Skeletal muscle satellite cell (primary cell): ENCODE data around the gene THRAP3.

Experiments used
- H3K27me3 ChIP-seq: 2 replicates; pipeline ENCODE4 v1.7.0; 2013; ENCODE audit warnings: low read length; ENCODE audit not compliant: control insufficient read depth, insufficient read depth
- H3K36me3 ChIP-seq: 2 replicates; pipeline ENCODE4 v1.7.0; 2013; ENCODE audit warnings: mild to moderate bottlenecking, control low read depth, low read length; ENCODE audit not compliant: insufficient read depth
- H3K4me1 ChIP-seq: 2 replicates; pipeline ENCODE4 v1.7.0; 2013; ENCODE audit warnings: low read length; ENCODE audit not compliant: control insufficient read depth, insufficient read depth
- H3K4me2 ChIP-seq: 2 replicates; pipeline ENCODE4 v1.7.0; 2013; ENCODE audit warnings: mild to moderate bottlenecking, low read length
- H3K4me3 ChIP-seq: 2 replicates; pipeline ENCODE4 v1.7.0; 2013; ENCODE audit warnings: low read length
- H3K9ac ChIP-seq: 2 replicates; pipeline ENCODE4 v1.7.0; 2013; ENCODE audit warnings: mild to moderate bottlenecking, low read depth, low read length, moderate library complexity
- H3K9me3 ChIP-seq: replicated peaks from 2 replicates; pipeline ENCODE4 v1.7.0; 2013; ENCODE audit warnings: mild to moderate bottlenecking, control low read depth, low read length

THRAP3 gene

DNA sequence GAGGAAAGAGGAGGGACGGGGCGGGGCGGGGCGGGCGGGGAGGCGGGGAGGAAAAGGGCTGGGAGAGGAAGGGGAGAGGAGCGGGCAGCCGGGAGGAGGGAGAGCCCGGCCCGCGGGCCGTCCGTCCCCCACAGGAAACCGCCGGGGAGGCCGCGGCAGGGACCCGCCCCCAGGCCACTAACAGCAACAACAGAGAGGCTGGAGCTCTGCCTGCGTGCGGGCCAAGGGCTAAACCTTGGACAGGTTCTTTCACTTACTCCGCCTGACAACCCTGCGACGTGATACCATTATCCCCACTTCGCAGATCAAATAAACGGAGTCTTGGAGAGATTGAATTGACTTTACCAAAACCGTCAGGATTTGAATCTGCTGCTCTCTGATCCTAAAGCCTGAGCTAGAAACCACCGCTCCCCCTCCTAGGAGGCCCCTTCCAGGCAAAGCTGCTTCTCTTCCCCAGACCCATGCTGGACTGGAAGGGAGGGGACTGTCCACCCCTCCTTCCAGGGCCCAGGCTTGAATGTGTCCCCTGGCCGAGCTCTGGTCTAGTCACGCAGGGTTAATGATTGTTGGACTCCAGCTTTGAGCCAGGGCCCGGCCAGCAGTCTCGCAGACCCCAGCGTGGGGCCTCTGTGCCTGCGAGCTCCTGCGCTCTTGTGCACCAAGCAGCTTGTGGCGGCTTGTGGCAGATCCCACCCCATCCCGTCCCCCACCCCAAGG lies 99.6 kb downstream of the THRAP3 start, which contains the start of gene EVA1B:
Gene EVA1B (minus strand): TSS at position 10 of the 717 bp plus-strand sequence. CDS start 608 bp downstream, outside the sequence.
- H3K9ac ChIP-seq: peak within 1 kb of the TSS; percentile 88
- H3K4me2 ChIP-seq: peak within 1 kb of the TSS; percentile 94
- no peaks in the 10 kb centered on the region for H3K27me3 ChIP-seq
- H3K9me3 ChIP-seq: no peaks in the 10 kb centered on the region
- peak within 1 kb of the TSS; percentile 90 for H3K4me3 ChIP-seq
- peaks cover 26% of the 10 kb centered on the region for H3K4me1 ChIP-seq
- peaks cover 15% of the 10 kb centered on the region for H3K36me3 ChIP-seq

DNA sequence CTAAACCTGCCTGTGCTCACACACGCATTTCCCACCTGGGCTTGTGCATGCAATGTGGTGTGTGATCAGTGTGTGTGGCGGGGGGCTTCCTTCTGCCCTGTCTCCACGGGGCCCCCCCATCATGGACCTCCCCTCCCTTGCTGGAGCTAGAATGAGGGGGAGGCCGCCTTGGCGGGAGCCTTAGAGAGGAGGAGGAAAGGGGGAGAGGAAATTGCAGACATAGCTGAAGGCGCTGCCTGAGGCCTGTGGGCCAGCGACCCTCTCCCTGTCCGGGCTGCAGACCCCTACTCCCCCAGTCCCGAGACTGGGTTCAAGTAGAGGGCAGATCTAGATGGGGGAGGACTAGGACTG lies 100.1 kb downstream of the THRAP3 start:
- H3K4me2 ChIP-seq: no peak overlapping the region
- no peak overlapping the region for H3K9ac ChIP-seq
- peaks cover 26% of the 10 kb centered on the region for H3K4me1 ChIP-seq
- H3K27me3 ChIP-seq: no peaks in the 10 kb centered on the region
- H3K9me3 ChIP-seq: no peaks in the 10 kb centered on the region
- H3K4me3 ChIP-seq: no peak overlapping the region
- H3K36me3 ChIP-seq: peaks cover 15% of the 10 kb centered on the region

DNA sequence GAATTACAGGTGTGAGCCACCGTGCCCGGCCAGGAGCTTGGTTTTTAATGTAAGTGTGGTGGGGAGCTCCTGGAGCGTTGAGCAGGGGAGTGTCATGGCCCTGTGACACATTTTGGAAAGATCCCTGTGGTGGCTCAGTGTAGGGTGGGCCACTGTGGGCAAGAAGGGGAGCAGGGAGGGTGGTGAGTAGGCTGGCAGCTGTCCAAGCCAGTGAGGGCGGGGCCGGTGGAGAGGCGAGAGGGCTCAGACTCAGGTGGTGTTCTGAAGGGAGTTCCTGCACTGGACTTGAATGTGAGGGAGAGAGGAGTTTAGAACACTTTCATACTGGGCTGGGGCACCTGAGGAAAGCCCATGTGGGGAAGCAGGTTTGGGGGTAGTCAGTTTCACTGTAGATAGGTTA lies 102.3 kb downstream of the THRAP3 start:
- Histone ChIP-seq H3K4me2 (no peak overlapping the region), H3K27me3 (no peaks in the 10 kb centered on the region), H3K4me1 (peaks cover 15% of the 10 kb centered on the region), H3K36me3 (peaks cover 6% of the 10 kb centered on the region), H3K4me3 (no peak overlapping the region), H3K9ac (no peak overlapping the region), H3K9me3 (no peaks in the 10 kb centered on the region)

DNA sequence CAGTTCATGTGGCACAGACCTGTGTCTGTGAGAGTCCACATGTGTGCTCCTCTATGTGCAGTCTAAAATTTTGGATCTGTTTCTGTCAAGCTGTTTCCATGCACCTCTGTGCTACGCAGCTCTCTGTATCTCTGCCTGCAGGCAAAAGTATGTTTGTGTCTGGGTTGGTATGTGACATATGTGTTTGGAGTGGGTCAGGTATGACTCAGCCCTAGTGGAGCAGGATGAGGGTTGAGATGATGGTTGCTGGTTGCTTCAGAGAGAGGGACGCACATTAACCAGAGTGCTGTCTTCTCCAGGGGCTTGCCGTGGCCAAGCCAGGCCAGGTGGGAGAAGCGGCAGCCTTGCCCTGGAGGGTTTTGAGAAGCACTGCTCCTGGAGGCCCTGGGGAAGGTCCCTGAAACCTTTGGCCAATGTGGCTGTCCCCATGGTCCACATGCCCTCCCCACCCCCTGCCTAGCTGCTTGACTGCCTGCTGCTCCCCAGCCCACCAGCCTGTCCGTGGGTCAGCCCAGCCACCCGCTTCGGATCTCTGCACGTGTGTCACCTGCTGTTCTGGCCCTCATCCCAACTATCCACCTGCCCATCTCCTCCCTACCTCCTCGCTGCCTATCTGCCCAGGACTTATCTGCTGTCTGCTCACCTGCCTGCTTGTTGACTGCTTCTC lies 103.3 kb downstream of the THRAP3 start:
- Histone ChIP-seq H3K9me3 (no peaks in the 10 kb centered on the region), H3K9ac (no peak overlapping the region), H3K4me2 (no peak overlapping the region), H3K36me3 (no peaks in the 10 kb centered on the region), H3K27me3 (no peaks in the 10 kb centered on the region), H3K4me1 (peaks cover 5% of the 10 kb centered on the region), H3K4me3 (no peak overlapping the region)

DNA sequence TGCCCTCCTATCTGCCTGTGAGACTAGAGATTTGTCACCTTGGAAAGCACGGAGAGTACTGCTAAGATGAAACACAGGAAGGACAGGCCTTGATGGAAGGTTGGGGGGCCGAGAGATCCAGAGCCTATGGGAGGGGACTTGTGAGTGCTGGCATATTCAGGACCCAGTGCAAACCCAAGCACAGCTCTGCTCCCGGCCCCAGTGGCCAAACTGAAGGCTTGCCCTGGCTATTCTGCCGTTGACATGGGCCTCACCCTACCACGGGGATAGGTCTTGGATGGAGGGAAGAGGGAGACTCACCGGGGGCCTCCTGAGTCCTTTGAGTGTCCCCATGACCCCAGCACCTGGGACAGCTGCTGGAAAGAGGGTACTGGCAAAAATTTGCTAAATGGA lies 103.8 kb downstream of the THRAP3 start:
- H3K36me3 ChIP-seq: no peaks in the 10 kb centered on the region

DNA sequence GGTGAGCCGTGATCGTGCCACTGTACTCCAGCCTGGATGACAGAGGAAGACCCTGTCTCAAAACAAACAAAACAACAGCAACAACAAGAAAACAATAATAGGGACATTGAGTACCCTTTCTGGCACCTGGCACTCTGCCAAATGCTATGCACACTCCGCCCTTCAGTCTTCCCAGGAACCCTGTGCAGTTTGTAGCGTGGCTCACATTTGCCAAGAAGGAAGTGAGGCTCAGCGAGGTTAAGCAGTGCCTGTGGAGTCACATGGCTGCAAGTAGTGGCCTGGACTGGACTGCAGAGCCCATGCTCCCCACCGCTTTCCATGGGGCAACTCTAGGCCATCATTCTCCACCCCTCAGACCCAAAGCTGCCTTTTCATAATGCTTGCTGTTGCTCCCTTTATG lies 104.5 kb downstream of the THRAP3 start:
- Histone ChIP-seq H3K36me3 (no peaks in the 10 kb centered on the region), H3K27me3 (no peaks in the 10 kb centered on the region), H3K4me1 (peaks cover 4% of the 10 kb centered on the region), H3K9ac (no peak overlapping the region), H3K4me2 (no peak overlapping the region), H3K9me3 (no peaks in the 10 kb centered on the region), H3K4me3 (no peak overlapping the region)

More for the DNA sequence above, 103.8 kb downstream of the THRAP3 start:
- no peaks in the 10 kb centered on the region for H3K9me3 ChIP-seq
- no peak overlapping the region for H3K9ac ChIP-seq
- H3K4me3 ChIP-seq: no peak overlapping the region
- peaks cover 5% of the 10 kb centered on the region for H3K4me1 ChIP-seq
- H3K4me2 ChIP-seq: no peak overlapping the region
- no peaks in the 10 kb centered on the region for H3K27me3 ChIP-seq

DNA sequence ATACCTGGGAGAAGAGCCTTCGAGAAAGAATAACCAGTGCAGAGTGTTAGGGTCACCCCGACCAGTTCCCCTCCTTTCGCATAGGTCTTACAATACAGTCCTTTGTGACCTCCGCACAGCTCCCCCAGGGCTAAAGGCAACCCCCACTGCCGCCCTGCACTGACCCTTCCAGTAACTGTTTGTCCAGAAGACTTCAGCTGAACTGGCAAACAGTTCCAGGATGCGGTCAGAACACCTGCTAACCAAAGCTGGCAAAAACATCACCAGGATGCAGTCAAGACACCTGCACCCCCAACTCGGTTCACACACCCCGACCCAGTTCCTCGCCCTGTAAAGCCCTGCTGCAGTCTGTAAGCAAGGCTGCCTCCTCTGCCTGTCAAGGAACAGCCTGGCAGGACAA lies 105.6 kb downstream of the THRAP3 start:
- Histone ChIP-seq H3K9me3 (no peaks in the 10 kb centered on the region), H3K27me3 (no peaks in the 10 kb centered on the region), H3K4me3 (no peak overlapping the region), H3K36me3 (no peaks in the 10 kb centered on the region), H3K9ac (no peak overlapping the region), H3K4me1 (no peaks in the 10 kb centered on the region), H3K4me2 (no peak overlapping the region)

DNA sequence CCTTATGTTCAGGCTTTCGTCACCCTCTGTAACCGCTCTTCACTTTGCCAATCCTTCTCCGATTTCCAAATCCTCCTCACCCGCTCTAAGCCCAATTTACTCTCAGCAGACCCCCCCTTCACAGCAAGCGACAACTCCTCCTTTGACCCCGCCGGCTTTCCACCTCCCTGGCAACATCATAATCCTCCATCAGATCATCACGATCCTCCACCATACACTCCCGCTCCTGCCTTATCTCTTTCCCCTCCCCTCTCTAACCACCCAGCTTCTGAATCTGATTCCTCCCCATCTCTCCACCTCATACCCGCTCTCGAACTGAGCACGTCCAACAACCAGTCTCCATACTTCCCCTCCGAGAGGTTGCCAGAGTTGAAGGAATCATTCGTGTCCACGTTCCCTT lies 106.7 kb downstream of the THRAP3 start:
- no peak overlapping the region for H3K9ac ChIP-seq
- no peaks in the 10 kb centered on the region for H3K9me3 ChIP-seq
- no peak overlapping the region for H3K4me3 ChIP-seq
- H3K4me2 ChIP-seq: no peak overlapping the region
- H3K4me1 ChIP-seq: no peaks in the 10 kb centered on the region
- H3K36me3 ChIP-seq: no peaks in the 10 kb centered on the region
- no peaks in the 10 kb centered on the region for H3K27me3 ChIP-seq

DNA sequence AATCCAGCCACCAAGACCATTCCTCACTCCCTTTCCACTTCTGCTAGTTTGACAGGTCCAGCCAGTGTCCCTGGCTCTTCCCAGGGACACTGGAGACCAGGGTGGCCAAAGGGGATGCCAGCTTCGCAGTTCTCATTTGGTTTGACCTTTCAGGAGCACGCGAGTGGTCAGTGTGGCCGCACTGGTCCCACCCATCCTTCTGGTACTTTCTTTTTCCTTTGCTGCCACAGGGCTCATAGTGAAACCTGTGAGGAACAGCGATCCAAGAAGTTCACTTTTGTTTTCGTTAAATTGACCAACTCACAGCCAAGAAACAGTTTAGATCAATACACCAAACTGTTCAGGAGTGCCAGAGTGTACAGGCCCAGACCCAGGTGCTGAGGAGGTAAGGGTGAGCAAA lies 113.6 kb downstream of the THRAP3 start:
- Histone ChIP-seq H3K9me3 (no peaks in the 10 kb centered on the region), H3K4me1 (peaks cover 5% of the 10 kb centered on the region), H3K36me3 (peaks cover 33% of the 10 kb centered on the region), H3K27me3 (no peaks in the 10 kb centered on the region), H3K9ac (no peak overlapping the region), H3K4me3 (no peak overlapping the region), H3K4me2 (no peak overlapping the region)

DNA sequence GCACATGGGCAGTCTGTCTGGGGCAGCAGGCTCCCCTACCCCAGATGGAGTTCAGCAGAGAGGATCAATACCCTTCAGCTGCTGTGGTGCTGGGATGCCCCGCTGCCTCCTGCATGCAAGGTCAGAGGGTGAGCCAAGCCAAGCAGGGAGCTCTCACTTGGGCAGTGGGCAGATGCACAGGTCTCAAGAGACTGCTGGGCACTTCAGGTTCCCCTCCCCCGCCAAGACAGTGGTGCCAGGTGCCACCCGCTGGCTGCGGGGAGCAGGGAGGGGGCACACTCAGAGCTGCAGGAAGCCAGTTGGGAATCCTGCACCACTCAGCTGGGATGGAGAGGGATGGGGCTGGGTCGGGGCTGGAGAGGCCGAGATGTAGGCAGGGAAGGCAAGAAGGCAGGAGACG lies 115.0 kb downstream of the THRAP3 start:
- Histone ChIP-seq H3K27me3 (no peaks in the 10 kb centered on the region), H3K4me2 (no peak overlapping the region), H3K36me3 (peaks cover 45% of the 10 kb centered on the region), H3K9ac (no peak overlapping the region), H3K4me1 (peaks cover 19% of the 10 kb centered on the region), H3K9me3 (no peaks in the 10 kb centered on the region), H3K4me3 (no peak overlapping the region)

DNA sequence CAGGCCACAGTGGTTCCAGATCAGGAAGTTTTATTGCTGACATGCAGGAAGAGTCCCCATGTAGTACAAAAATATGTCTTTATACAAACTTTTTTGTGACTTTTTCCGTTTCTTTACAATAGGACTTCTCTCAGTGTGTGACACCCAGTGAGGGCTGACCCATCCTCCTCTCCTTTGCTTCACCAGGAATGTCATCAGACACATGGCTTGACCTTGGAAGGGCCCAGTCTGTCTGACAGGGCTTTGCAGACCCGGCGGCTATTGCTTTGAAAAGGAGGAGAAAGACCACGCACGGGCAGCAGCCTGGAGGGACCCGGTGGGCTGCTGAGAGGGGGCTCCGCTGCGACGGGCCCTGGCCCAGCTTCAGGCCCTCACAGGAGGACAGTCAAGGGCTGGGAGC lies 115.4 kb downstream of the THRAP3 start:
- no peak overlapping the region for H3K4me3 ChIP-seq
- H3K4me1 ChIP-seq: peaks cover 21% of the 10 kb centered on the region
- no peak overlapping the region for H3K9ac ChIP-seq
- no peak overlapping the region for H3K4me2 ChIP-seq
- no peaks in the 10 kb centered on the region for H3K27me3 ChIP-seq
- peaks cover 49% of the 10 kb centered on the region for H3K36me3 ChIP-seq
- no peaks in the 10 kb centered on the region for H3K9me3 ChIP-seq
